HG02943 (cell line): ENCODE results near the gene MPG.
A peak's percentile ranks its signal among the peaks of the same experiment; 100 is the strongest.
"Not testable (repeated sequence)": the region's sequence is repeated elsewhere in the genome, so short reads cannot be mapped to it uniquely, and the experiment has no call there.

Source experiments
- ATAC-seq: cut with Tn5 transposase; IDR thresholded peaks from one replicate; pipeline ENCODE4 v1.9.1; 2021; ENCODE audit warnings: mild to moderate bottlenecking, low read depth, moderate library complexity; ENCODE audit not compliant: unreplicated experiment

MPG gene, protein sequence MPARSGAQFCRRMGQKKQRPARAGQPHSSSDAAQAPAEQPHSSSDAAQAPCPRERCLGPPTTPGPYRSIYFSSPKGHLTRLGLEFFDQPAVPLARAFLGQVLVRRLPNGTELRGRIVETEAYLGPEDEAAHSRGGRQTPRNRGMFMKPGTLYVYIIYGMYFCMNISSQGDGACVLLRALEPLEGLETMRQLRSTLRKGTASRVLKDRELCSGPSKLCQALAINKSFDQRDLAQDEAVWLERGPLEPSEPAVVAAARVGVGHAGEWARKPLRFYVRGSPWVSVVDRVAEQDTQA

DNA sequence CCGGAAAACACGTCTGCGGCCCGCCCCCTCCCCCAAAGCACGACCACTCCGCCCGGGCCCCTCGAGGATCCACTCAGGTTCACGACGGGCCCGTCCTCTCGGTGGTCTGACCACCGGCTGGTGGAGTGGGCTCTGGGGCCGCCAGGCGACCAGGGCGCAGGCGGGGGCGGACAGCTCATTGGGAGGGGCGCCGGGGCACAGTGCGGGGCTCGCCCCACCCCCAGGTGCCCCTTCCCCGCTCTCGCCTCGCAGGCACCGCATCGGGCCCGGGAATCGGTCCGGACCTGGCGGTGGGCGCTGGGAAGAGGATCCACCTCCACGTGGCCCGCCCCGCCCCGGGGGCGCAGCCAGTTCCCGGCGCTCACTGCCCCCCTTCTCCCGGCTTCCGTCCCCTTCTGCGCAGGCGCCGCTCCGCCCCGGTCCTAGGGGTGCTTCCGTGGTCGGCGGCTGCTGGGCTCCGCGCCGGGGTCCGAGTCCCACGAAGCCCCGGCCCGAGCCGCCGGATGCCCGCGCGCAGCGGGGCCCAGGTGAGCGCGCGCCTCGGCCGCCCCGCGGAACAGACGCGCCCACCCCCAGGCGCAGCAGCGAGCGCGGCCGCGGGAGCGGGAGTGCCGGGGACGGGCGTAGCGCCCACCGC is at the start of gene MPG:
TSS of gene MPG (plus strand) at position 419 of the 637 bp plus-strand sequence. CDS start at position 504, 85 bp downstream.
- ATAC-seq, result peak; percentile 65

DNA sequence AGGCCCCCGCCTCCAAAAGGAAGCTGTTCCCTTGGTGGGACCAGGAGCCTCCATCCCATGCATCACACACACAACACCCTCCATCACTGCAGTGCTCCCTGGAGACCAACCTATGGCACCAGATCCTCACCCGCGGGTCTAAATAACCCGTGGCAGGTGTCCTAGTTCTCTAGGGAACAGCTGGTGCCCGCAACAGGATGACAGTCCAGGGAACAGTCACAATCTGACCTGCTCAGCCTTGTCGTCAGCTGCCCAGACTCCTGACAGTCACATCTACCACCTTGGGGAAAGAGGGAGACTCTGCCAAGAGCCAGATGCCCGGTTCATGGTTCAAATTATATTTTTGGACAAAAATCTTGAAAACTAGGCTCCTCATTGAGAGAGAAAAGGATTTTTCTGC is 47.4 kb upstream of the MPG start:
- not testable (repeated sequence) for ATAC-seq

DNA sequence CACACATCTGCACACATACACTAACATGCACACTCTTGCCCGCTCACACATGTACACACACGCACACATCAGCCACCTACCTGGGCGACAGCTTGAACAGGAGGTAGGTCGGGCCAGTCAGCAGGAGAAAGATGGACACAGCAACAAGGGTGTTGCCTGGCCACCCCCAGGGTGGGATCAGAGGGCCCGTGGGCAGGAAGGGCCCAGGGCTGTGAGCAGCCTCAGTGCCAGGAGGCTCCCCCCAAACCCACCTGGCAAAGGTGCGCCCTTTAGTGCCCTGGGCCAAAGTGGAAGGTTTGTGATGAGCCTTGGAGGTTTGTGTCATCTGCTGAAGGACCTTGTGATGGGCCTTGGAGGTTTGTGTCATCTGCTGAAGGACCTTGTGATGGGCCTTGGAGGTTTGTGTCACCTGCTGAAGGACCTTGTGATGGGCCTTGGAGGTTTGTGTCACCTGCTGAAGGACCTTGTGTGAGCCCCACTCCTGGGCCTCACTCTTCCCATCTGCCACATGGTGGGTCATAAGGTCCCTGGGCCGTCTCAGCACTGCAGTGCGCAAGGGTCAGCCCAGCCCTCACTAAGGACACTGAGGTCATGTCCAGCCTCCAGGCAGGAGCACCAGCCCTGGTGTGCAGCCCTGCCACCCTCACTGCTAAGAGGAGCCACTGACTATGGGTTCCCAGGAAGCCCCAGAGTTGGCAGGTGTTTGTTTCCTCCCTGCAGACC is 44.7 kb upstream of the MPG start:
- not testable (repeated sequence) for ATAC-seq

DNA sequence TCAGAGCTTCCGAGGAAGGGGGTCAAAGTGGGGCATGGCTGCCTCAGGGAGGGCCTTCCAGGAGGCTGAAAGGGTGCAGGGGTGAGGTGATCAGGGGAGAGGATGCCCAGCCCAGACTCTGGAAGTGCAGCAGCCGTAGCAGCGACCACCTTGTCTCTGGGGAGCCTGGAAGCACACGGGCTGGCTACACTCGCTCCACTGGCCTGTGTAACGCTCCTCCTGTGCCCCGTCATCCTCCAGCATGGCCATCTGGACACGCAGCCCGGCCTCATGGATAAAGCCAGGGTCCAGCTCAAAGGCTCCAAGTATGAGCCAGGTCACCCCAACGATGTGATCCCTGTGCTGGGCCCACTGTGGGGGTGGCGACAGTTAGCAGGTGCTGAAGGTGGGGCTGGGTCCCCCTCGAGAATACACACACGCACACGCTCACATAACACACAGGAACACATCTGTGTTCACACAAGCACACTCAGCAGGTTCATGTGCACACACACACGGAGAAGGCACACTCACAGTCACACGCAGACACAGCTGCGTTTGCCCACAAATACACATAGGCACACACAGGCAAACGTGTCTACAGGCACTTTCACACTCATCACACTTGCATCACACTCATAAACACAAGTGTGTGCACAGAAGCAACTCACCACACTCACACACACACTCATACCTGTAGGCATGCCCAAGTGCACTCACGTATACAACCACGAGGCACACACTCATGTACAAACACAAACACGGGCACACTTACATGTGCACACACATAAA is 44.0 kb upstream of the MPG start:
- ATAC-seq, result no peak

DNA sequence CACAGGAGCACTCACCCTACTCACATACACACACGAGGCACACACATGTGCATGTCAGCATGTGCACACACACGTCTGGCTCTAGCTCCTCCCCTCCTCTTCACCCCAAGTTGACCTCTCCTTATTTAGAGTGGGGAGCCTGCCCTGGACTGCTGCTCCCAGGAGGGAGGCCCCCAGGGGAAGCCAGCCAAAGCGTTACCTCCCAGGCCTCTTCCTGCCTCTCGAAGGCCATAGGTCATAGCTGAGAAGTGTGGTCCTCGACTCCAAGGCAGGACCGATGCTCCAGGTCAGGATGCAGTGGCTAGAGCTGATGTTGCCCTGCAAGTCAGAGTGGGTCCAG is 43.4 kb upstream of the MPG start:
- ATAC-seq, result no peak

DNA sequence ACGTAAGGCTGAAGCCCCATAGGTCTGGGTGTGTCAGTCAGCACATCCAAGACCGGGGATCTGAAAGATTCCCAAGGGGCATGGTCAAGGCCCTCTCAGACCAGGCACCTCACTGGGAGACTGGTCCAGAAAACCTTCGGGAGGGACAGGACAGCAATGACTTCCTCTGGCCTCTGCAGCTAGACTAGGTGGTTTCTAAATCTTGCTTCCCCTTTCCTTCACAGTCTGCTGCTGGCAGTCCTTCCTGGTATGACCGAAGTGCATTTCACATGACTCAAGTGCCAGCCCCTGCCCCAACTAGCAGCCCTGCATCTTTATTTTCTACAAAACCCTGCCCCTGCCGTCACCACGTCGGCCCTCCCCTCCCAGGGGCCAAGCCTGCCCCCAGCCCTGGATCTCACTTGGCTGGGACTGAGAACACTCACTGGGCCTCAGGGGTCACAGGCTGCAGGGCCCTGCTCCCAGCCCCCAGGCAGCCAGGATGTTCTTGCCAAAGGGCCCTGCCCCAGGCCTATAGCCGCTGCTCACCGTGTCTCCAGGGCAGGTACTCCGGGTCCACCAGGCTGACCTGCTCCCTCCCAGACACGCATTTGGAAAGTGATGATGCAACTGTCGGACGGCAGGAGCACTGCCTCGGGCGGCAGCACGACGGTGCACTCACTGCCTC is 42.9 kb upstream of the MPG start:
- ATAC-seq, result no peak

DNA sequence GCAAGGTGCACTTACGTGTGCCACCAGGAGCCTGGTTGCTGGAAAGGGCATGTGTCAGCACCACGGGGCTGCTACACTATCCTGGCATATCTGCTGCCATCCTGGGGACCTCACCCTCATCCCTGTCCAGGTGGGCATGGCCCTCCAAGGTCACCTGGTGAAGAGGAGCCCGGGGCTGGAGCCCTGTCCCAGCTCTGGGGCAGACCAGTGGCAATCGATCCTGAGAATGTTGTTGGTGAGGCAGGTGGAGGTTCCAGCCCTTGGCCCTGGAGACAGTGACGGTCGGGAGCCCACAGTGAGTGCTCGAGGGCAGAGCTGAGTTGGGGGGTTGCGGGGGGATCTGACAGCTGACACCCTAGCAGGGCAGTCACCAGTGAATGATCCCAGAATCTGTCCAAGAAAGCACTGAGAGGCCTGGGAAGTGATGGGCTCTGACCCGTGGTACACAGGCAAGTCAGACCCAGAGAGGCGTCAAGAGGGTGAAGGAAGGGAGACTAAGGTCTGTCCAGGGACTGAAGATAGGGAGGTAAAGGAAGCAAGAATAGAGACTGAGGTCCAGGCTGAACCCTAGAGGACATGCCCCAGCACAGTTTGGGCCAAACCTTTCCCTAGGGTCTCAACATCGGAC is 42.2 kb upstream of the MPG start:
- ATAC-seq, result no peak

DNA sequence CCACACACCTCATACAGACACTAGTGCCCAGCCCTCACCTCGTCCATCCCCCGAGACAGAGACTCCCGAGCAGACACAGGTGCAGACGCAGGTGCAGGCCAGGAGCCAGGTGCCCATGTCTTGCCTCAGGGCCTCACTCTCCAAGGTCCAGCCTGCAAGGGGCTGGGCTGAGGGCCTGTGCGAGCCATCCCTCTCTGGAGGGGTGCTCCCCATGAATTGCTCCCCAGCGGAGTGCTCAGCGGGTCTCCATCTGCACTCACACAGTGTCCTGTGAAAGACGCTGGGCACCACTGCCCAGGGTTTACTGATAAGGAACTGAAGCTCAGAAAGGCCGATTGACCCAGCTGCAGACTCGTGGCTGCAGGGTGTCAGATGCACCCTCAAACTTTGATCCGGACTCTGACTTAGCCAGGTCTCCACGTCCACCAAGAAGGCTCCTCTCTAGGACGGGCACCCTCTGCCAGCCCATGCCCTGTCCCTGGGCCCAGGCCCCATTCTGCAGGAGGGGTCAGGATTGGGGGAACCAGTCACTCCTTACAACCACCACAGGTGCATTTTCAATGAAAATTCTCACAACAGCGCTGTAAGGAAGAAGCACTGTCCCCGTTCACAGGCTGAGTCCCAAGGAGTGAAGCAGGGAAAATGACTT is 41.6 kb upstream of the MPG start:
- ATAC-seq, result no peak

DNA sequence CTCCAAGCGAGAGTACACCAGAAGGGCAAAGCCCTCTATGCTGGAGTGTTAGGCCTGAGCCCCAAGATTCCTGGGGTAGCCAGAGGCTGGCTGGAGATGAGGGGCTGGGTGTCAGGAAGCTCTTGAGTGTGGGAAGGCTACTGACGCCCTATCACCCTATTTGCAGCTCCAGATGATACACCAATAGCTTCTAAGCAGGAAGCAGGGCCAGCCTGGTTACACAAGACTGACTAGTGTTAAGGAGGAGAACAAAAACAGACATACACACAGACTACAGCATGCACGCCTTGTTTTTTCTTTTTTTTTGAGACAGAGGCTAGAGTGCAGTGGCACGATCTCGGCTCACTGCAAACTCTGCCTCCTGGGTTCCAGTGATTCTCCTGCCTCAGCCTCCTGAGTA is 40.5 kb upstream of the MPG start:
- no peak for ATAC-seq

DNA sequence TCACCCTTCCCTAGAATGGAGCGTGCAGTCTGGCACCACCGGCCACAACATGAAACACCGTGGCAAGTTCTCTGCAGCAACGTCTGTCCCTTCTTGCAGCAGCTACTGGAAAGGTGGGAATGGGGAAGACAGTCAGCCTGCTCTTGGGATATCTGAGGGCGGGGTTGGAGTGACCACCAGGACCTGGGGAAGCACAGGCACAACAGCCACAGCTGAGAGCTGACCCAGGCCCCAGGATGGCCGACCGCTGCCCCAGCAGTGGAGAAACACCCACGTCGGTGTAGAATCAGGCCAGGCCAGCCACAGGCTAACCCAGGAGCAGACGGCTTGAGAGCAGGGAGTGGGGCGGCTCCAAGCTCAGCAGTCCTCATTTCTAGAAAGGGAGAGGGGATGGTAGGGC is 39.8 kb upstream of the MPG start:
- ATAC-seq, result not testable (repeated sequence)

DNA sequence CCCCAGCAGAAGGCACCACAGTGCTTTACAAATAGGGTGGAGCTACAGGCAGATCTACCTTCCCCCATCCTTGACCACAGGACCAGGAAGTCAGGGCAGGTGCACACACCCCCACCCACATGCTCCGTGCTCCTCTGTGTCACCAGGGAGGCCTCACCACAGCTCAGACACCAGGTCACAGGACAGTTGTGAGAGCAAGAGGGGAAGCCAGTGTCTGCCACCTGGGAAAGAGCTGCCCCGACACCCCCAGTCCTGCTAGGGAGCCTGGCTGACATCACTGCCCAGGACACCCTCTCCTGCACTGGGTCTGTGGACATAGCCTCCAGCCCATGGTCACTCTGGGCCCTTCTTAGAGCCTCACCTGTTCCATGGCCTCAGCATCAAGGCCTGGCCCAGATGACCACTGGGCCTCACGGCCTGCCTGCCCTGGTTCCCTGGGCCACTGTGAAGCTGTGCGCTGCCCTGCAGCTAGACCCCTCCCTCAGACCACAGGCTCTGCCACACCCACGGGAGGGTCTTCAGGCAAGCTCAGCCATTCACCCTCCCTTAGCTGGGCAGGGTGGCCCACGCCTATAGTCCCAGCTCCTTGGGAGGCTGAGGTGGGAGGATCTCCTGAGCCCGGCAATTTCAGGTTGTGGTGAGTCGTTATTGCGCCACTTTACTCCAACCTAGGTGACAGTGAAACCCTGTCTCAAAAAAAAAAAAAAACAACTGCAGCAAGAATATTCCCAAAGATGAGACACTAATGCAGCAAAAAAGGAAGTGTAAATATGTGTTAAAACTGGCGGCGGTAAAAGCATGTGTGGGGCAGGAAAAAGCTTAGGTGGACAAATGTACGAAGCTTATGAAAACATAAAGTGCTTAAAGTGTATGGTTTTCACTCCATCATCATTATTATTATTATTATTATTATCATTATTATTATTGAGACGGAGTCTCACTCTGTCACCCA is 38.8 kb upstream of the MPG start:
- ATAC-seq, result peak; percentile 72

DNA sequence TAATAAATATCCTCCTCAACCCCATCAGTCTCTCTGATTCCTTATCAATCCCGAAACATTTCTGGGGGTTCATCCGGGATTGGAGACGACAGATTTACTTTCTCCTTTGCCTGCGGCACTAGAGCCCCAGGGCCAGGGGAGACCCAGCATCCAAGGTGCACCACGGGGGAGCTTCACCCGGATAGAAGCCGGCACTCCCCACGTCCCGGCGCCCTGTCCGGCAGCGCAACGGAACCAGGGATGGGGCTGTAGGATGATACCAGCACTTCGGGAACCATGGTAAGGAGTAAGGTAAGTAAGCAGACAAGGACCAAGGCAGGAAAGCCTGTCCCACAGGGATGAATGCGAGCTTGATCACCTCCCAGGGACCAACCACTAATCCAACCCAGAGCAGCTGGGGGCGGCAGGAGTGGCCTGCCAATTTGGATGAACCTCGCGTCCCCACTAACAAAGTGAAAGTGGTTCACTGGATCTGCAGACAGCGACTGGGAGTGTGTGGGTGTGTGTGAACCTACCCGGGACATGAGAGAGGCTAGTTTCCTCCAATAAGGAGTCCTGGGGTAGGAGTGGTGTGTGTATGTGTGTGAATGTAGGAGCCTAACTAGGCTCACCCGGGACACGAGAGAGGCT is 36.5 kb upstream of the MPG start:
- ATAC-seq, result no peak

DNA sequence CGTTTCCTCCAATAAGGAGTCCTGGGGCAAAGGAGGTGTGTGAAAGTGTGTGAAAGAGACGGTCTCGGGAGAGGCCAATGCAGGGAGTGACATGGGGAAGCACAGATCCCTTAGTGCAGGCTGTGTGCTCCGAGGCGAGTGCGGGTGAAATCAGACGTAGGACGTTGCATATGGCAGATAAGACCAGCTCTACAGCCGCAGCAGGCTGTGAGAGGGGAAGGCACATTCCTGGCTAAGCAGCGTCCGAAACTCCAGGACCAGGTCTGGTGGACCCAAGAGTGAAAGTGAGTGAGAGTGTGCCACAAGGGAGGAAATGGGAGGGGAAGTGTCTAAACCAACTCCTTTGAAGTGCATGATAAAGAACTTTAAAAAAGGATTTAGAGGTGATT is 36.0 kb upstream of the MPG start:
- no peak for ATAC-seq

DNA sequence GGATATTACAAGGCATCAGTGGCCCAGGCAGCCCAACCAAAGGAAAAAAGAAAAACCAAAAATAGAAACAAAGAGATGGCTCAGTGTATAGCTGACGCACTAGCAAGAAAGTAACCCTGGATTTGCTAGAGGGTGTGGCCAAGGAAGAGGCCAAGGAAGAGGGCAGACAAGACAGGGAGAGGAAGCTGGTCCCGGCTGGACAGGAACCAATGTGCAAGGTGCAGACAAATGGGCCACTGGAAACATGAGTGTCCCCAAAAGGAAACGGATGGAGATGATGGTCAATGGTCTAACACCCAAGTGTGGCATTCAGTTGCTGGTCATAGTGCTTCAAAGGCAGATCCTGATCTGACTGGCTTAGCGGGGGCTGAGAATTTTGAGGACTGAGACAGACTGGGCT is 35.3 kb upstream of the MPG start:
- ATAC-seq, result no peak

DNA sequence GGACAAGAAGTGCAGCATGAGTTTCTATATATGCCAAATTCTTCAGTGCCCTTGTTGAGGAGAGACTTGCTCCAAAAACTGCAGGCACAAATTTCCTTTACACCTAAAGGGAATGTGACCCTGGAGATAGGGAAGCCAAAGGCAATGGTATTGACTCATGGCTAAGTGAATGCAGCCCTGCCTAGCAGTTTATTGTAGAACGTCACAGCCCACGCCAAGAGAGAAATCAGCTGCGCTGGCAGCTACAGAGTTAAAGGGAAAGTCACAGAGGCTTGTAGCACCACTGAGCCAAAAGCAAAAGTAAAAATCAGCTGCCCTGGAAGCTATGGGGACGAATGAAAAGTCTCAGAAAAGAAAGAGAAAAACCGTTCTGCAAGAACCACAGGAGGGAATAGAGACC is 34.7 kb upstream of the MPG start:
- no peak for ATAC-seq

DNA sequence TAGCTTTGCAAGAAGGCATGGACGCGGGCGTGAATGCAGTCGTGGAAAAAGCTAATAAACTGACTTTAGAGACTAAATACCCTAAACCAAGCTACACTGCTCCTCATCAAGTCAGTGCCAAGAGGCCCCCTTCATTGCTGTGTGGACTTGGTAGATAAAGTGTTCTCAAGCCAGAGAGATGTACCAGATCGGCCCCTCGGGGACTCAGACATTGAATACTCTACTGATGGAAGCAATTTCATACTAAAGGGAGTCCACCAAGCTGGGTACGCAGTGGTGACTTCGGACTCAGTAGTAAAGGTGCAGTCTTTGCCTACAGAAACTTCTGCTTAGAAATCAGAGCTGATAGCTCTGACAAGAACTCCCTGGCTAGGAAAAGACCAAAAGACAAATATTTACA is 33.4 kb upstream of the MPG start:
- ATAC-seq, result no peak

DNA sequence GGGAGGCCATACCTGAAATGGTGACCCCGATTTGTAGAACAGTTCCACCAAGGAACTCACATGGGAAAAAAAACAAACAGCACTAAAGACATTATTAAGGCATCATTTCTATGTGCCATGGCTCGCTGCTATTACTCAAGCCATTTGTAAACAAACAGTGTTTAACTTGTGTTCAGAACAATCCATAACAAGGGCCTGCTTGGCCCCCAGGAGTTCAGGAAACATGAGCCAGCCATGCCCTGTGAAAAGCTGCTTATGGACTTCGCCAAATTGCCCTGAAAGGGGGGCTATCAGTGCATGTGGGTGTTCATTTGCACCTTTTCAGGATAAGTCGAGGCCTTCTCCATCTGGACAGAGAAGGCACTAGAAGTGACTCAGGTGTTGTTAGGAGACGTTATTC is 32.6 kb upstream of the MPG start:
- ATAC-seq, result no peak

DNA sequence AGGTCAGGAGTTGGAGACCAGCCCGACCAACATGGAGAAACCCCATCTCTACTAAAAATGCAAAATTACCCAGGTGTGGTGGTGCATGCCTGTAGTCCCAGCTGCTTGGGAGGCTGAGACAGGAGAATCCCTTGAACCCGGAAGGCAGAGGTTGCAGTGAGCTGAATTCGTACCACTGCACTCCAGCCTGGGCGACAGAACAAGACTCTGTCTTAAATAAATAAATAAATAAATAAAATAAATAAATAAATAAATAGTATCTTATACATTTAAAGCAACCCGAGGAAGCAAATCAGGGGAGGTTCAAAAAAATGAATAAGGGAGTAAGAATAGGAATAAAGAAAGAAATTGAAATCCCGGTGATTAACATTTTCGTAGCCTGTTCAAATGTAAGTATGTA is 31.5 kb upstream of the MPG start:
- not testable (repeated sequence) for ATAC-seq
